ENCODE results near the gene FBXO27.
"Not testable (repeated sequence)": the region's sequence is repeated elsewhere in the genome, so short reads cannot be mapped to it uniquely, and the experiment has no call there.

The FBXO27 gene

DNA sequence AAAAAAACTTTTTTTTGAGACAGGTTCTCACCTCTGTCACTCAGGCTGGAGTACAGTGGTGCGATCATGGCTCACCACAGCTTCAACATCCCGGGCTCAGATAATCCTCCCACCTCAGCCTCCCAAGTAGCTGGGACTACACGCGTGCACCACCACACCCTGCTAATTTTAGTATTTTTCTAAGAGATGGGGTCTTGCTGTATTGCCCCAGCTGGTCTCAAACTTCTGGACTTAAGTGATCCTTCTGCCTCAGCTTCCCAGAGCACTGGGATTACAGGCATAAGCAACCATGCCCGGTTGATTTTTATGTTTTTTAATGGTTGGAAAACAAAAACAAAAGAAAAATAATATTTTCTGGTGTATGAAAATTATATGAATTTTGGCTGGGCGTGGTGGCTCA, 42.6 kb upstream of the FBXO27 start:
- no peak overlapping the region for H2BK12ac ChIP-seq (ENCODE audit: low read length)
- H3K79me2 ChIP-seq (ENCODE audit: control insufficient read depth, insufficient read depth, low read length, poor library complexity): no peaks in the 10 kb centered on the region
- no peak overlapping the region for H3K18ac ChIP-seq (ENCODE audit: low read length)
- no CpG with 5 or more reads among the region's 6 CpGs for WGBS (ENCODE audit: extremely low coverage, insufficient coverage, insufficient read length)
- no peak overlapping the region for H3K23ac ChIP-seq (ENCODE audit: low read length)
- DNase-seq: no peak
- no peak overlapping the region for H4K12ac ChIP-seq (ENCODE audit: low read depth, low read length)
- peaks cover 3 to 4% of the 10 kb centered on the region in 2 experiments for H3K4me1 ChIP-seq (ENCODE audit: control insufficient read depth in 1 of 2, insufficient read depth in 2 of 2, low read length in 2 of 2)
- H4K91ac ChIP-seq (ENCODE audit: low read depth, low read length): no peak overlapping the region
- H3K4ac ChIP-seq (ENCODE audit: low read depth, low read length): no peak overlapping the region
- H3K4me3 ChIP-seq (ENCODE audit: low read depth, low read length): no peak overlapping the region
- no peak overlapping the region for H3K4me2 ChIP-seq (ENCODE audit: low read length)
- no peak overlapping the region for H4K8ac ChIP-seq (ENCODE audit: low read depth, low read length)
- H2AFZ ChIP-seq (ENCODE audit: insufficient read depth, low read length, poor library complexity): no peak overlapping the region
- no peak overlapping the region for H2AK5ac ChIP-seq (ENCODE audit: low read length)
- no peak overlapping the region for H3K27ac ChIP-seq (ENCODE audit: low read depth, low read length)
- no peaks in the 10 kb centered on the region for H3K9me3 ChIP-seq (ENCODE audit: insufficient read depth, low read depth, low read length)
- H2BK120ac ChIP-seq (ENCODE audit: insufficient read depth, low read length, poor library complexity): no peak overlapping the region
- H3K27me3 ChIP-seq (ENCODE audit: insufficient read depth, low read length): no peaks in the 10 kb centered on the region
- H3K9ac ChIP-seq (ENCODE audit: low read length): no peak overlapping the region
- no peak overlapping the region for H3K14ac ChIP-seq (ENCODE audit: low read length)
- no peak overlapping the region for H2BK5ac ChIP-seq (ENCODE audit: low read depth, low read length, poor library complexity)
- H3K79me1 ChIP-seq (ENCODE audit: low read length): no peaks in the 10 kb centered on the region
- no peaks in the 10 kb centered on the region for H3K36me3 ChIP-seq (ENCODE audit: control insufficient read depth in 1 of 2, insufficient read depth in 2 of 2, low read length in 2 of 2)

DNA sequence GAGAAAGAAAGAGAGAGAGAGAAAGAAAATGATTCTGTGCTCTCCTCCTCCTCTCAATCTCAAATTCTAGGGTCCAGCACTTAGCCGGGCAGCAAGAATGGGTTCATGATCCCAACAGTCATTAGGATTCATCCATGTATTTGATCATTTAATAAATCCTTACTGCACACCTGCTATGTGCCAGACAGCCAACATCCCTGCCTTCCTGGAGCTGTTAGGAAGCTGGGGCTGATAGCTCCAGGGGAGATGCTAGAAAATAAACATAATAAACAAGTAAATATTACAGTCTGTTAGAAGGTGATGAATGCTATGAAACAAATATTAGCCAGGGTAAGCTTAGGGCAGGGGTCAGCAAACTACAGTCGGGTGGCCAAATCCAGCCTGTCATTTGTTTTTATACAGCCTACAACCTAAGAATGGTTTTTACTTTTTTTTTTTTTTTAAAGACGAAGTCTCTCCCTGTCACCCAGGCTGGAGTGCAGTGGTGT, 41.9 kb upstream of the FBXO27 start:
- DNase-seq: no peak
- Histone ChIP-seq H4K12ac (ENCODE audit: low read depth, low read length) (no peak overlapping the region), H2BK12ac (ENCODE audit: low read length) (no peak overlapping the region), H3K9ac (ENCODE audit: low read length) (no peak overlapping the region), H2BK120ac (ENCODE audit: insufficient read depth, low read length, poor library complexity) (no peak overlapping the region), H3K36me3 (ENCODE audit: control insufficient read depth in 1 of 2, insufficient read depth in 2 of 2, low read length in 2 of 2) (no peaks in the 10 kb centered on the region), H3K27ac (ENCODE audit: low read depth, low read length) (no peak overlapping the region), H3K4me3 (ENCODE audit: low read depth, low read length) (no peak overlapping the region), H4K91ac (ENCODE audit: low read depth, low read length) (no peak overlapping the region), H3K79me2 (ENCODE audit: control insufficient read depth, insufficient read depth, low read length, poor library complexity) (no peaks in the 10 kb centered on the region), H3K23ac (ENCODE audit: low read length) (no peak overlapping the region), H3K4me1 (ENCODE audit: control insufficient read depth in 1 of 2, insufficient read depth in 2 of 2, low read length in 2 of 2) (peaks cover 3 to 4% of the 10 kb centered on the region in 2 experiments), H2BK5ac (ENCODE audit: low read depth, low read length, poor library complexity) (no peak overlapping the region), H3K4me2 (ENCODE audit: low read length) (no peak overlapping the region), H3K4ac (ENCODE audit: low read depth, low read length) (no peak overlapping the region), H3K27me3 (ENCODE audit: insufficient read depth, low read length) (no peaks in the 10 kb centered on the region), H2AFZ (ENCODE audit: insufficient read depth, low read length, poor library complexity) (no peak overlapping the region), H2AK5ac (ENCODE audit: low read length) (no peak overlapping the region), H3K14ac (ENCODE audit: low read length) (no peak overlapping the region), H3K9me3 (ENCODE audit: insufficient read depth, low read depth, low read length) (no peaks in the 10 kb centered on the region), H3K18ac (ENCODE audit: low read length) (no peak overlapping the region), H3K79me1 (ENCODE audit: low read length) (no peaks in the 10 kb centered on the region), H4K8ac (ENCODE audit: low read depth, low read length) (no peak overlapping the region)
- no CpG with 5 or more reads among the region's 3 CpGs for WGBS (ENCODE audit: extremely low coverage, insufficient coverage, insufficient read length)

DNA sequence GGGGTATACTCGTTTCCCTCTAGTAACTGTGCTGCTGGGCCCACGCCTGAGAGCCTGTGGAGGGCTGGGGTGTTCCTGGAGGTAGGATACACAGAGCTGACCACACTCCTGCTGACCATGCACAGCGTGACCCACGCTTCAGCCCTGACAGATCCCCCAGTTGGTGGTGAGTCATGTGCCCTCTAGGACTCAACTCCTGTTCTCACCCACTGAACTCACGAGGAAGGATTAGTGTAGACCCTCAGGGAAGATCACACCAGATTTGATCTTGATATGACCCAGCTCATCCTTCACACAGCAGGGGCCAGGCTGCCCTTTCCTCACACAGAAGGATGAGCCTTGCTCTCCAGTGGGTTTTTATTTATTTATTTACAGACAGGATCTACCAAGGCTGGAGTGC, 38.5 kb upstream of the FBXO27 start:
- Histone ChIP-seq H3K18ac (ENCODE audit: low read length) (no peak overlapping the region), H2BK5ac (ENCODE audit: low read depth, low read length, poor library complexity) (no peak overlapping the region), H3K9ac (ENCODE audit: low read length) (no peak overlapping the region), H3K79me2 (ENCODE audit: control insufficient read depth, insufficient read depth, low read length, poor library complexity) (no peaks in the 10 kb centered on the region), H3K23ac (ENCODE audit: low read length) (no peak overlapping the region), H2AFZ (ENCODE audit: insufficient read depth, low read length, poor library complexity) (no peak overlapping the region), H3K4me1 (ENCODE audit: control insufficient read depth in 1 of 2, insufficient read depth in 2 of 2, low read length in 2 of 2) (peaks cover 3 to 4% of the 10 kb centered on the region in 2 experiments), H3K27me3 (ENCODE audit: insufficient read depth, low read length) (no peaks in the 10 kb centered on the region), H3K4ac (ENCODE audit: low read depth, low read length) (no peak overlapping the region), H3K27ac (ENCODE audit: low read depth, low read length) (no peak overlapping the region), H2BK12ac (ENCODE audit: low read length) (no peak overlapping the region), H3K79me1 (ENCODE audit: low read length) (no peaks in the 10 kb centered on the region), H4K8ac (ENCODE audit: low read depth, low read length) (no peak overlapping the region), H3K4me3 (ENCODE audit: low read depth, low read length) (no peak overlapping the region), H2BK120ac (ENCODE audit: insufficient read depth, low read length, poor library complexity) (no peak overlapping the region), H3K9me3 (ENCODE audit: insufficient read depth, low read depth, low read length) (no peaks in the 10 kb centered on the region), H4K91ac (ENCODE audit: low read depth, low read length) (no peak overlapping the region), H3K4me2 (ENCODE audit: low read length) (no peak overlapping the region), H2AK5ac (ENCODE audit: low read length) (no peak overlapping the region), H3K14ac (ENCODE audit: low read length) (no peak overlapping the region), H3K36me3 (ENCODE audit: control insufficient read depth in 1 of 2, insufficient read depth in 2 of 2, low read length in 2 of 2) (no peaks in the 10 kb centered on the region), H4K12ac (ENCODE audit: low read depth, low read length) (no peak overlapping the region)
- WGBS (ENCODE audit: extremely low coverage, insufficient coverage, insufficient read length): no CpG with 5 or more reads among the region's 5 CpGs
- no peak for DNase-seq

DNA sequence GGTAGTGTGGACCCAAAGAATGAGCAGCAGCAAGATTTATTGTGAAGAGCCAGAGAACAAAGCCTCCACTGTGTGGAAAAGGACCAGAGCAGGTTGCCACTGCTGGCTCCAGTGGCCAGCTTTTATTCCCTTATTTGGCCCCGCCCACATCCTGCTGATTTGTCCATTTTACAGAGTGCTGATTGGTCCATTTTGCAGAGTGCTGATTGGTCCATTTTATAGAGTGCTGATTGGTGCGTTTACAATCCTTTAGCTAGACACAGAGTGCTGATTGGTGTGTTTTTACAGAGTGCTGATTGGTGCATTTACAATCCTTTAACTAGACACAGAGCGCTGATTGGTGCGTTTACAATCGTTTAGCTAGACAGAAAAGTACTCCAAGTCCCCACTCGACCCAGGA, 35.9 kb upstream of the FBXO27 start:
- H3K4me1 ChIP-seq (ENCODE audit: control insufficient read depth in 1 of 2, insufficient read depth in 2 of 2, low read length in 2 of 2); DNase-seq; H4K8ac ChIP-seq (ENCODE audit: low read depth, low read length); H3K4me2 ChIP-seq (ENCODE audit: low read length); H3K9ac ChIP-seq (ENCODE audit: low read length); H4K91ac ChIP-seq (ENCODE audit: low read depth, low read length); H2BK12ac ChIP-seq (ENCODE audit: low read length); H4K12ac ChIP-seq (ENCODE audit: low read depth, low read length); H3K4ac ChIP-seq (ENCODE audit: low read depth, low read length); H2AK5ac ChIP-seq (ENCODE audit: low read length); H3K79me2 ChIP-seq (ENCODE audit: control insufficient read depth, insufficient read depth, low read length, poor library complexity); H3K18ac ChIP-seq (ENCODE audit: low read length); H3K14ac ChIP-seq (ENCODE audit: low read length); H3K9me3 ChIP-seq (ENCODE audit: insufficient read depth, low read depth, low read length); H3K36me3 ChIP-seq (ENCODE audit: control insufficient read depth in 1 of 2, insufficient read depth in 2 of 2, low read length in 2 of 2); H2BK5ac ChIP-seq (ENCODE audit: low read depth, low read length, poor library complexity); H3K27ac ChIP-seq (ENCODE audit: low read depth, low read length); H2AFZ ChIP-seq (ENCODE audit: insufficient read depth, low read length, poor library complexity); H3K27me3 ChIP-seq (ENCODE audit: insufficient read depth, low read length); H3K4me3 ChIP-seq (ENCODE audit: low read depth, low read length); H3K23ac ChIP-seq (ENCODE audit: low read length); H3K79me1 ChIP-seq (ENCODE audit: low read length); H2BK120ac ChIP-seq (ENCODE audit: insufficient read depth, low read length, poor library complexity): not testable (repeated sequence)
- no CpG with 5 or more reads among the region's 6 CpGs for WGBS (ENCODE audit: extremely low coverage, insufficient coverage, insufficient read length)
